ENCODE data around the gene SFN. TPM values are rescaled to one million over a fixed set of nuclear protein-coding genes. Genes with fewer than 3 reads are reported as not detected.

Gene SFN
- total and polyA plus RNA-seq, 2 of the 13 experiments (the other 11 are each of a cell fraction or from before 2014, with no cell fraction given): 4.3 to 5.6 TPM

DNA sequence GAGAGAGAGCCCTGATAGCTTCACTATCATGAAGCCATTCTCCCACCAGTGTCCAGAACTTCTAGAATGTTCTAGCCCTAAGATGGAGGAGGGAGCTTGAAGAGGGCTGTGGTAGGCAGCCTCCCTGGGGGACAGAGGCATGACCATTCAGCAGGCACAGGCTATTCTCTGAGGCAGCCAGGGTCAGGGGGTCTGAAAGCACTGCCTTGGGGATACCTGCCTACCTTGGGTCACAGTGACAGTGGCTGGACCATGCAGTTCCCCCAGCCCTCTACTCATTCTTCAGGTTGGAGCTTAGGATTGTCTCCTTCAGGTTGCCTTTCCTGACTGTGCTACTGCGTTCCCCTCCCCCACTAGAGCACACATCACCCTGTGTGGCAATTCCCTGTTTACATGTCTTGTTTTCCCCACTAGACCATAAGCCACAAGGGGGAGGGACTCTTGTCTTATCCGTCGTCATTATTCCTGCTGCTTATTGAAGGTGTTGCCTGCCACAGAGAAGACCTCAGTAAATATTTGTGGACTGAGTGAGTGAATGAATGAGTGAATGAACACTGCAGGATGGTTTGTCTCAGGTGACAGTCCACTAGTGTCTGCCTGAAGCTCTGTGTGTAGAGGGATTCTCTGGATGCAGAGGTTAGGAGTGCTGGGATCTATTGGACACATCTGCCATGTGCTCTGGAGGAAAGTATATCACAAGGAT, 31.3 kb upstream of the SFN start (continued):
- TF ChIP-seq, protein P1, sequence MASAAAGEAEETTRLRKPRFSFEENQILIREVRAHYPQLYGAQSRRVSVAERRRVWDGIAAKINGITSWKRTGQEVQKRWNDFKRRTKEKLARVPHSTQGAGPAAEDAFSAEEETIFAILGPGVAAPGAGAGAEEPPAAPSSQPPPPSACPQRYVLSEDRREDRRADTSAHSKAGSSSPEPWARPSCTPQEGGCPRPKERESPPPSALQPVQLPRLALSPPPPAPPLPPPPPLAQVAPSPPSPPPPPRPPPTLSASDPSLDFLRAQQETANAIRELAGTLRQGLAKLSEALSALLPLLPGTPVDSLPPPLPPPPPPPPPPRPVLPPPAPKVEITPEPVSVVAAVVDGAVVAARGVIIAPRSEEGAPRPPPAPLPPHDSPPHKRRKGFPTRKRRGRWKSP (CRISPR knock-in tag; IDR thresholded peaks at IDR 0.05): peak; percentile 28; the same call in 1 of the 2 replicates
- no peak; the same call in 1 of the 2 replicates for TF ChIP-seq BHLHE40 (IDR thresholded peaks at IDR 0.05; ENCODE audit: low read length)
- TF ChIP-seq ZMYM4 (CRISPR knock-in tag; IDR thresholded peaks at IDR 0.05): peak; percentile 57; the same call in 1 of the 2 replicates
- peak; percentile 98 for TF ChIP-seq SP5 (CRISPR knock-in tag; IDR thresholded peaks at IDR 0.05; ENCODE audit: borderline replicate concordance, low read depth)
- TF ChIP-seq, protein P2, sequence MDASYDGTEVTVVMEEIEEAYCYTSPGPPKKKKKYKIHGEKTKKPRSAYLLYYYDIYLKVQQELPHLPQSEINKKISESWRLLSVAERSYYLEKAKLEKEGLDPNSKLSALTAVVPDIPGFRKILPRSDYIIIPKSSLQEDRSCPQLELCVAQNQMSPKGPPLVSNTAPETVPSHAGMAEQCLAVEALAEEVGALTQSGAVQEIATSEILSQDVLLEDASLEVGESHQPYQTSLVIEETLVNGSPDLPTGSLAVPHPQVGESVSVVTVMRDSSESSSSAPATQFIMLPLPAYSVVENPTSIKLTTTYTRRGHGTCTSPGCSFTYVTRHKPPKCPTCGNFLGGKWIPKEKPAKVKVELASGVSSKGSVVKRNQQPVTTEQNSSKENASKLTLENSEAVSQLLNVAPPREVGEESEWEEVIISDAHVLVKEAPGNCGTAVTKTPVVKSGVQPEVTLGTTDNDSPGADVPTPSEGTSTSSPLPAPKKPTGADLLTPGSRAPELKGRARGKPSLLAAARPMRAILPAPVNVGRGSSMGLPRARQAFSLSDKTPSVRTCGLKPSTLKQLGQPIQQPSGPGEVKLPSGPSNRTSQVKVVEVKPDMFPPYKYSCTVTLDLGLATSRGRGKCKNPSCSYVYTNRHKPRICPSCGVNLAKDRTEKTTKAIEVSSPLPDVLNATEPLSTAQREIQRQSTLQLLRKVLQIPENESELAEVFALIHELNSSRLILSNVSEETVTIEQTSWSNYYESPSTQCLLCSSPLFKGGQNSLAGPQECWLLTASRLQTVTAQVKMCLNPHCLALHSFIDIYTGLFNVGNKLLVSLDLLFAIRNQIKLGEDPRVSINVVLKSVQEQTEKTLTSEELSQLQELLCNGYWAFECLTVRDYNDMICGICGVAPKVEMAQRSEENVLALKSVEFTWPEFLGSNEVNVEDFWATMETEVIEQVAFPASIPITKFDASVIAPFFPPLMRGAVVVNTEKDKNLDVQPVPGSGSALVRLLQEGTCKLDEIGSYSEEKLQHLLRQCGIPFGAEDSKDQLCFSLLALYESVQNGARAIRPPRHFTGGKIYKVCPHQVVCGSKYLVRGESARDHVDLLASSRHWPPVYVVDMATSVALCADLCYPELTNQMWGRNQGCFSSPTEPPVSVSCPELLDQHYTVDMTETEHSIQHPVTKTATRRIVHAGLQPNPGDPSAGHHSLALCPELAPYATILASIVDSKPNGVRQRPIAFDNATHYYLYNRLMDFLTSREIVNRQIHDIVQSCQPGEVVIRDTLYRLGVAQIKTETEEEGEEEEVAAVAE (CRISPR knock-in tag; IDR thresholded peaks at IDR 0.05; ENCODE audit: borderline replicate concordance): peak; percentile 77; the same call in 1 of the 2 replicates
- TF ChIP-seq ZFP62 (CRISPR knock-in tag; IDR thresholded peaks at IDR 0.05): no peak
- TF ChIP-seq ZNF670 (CRISPR knock-in tag; IDR thresholded peaks at IDR 0.05; ENCODE audit: borderline replicate concordance): no peak
- no peak for TF ChIP-seq NCOA5 (CRISPR knock-in tag; IDR thresholded peaks at IDR 0.05)
- TF ChIP-seq TBX3 (IDR thresholded peaks at IDR 0.05; ENCODE audit: borderline replicate concordance): peak; percentile 82
- TF ChIP-seq EP300 (IDR thresholded peaks at IDR 0.05; ENCODE audit: low read depth in 2 of 2, low read length in 2 of 2): peak in 1 of 2 experiments; percentile 77; a peak in 3 of 4 replicates
- TF ChIP-seq EP300 (CRISPR knock-in tag; IDR thresholded peaks at IDR 0.05; ENCODE audit: borderline replicate concordance): peak; percentile 88
- TF ChIP-seq ZNF136 (CRISPR knock-in tag; IDR thresholded peaks at IDR 0.05; ENCODE audit: low read depth): no peak
- TF ChIP-seq, protein P3, sequence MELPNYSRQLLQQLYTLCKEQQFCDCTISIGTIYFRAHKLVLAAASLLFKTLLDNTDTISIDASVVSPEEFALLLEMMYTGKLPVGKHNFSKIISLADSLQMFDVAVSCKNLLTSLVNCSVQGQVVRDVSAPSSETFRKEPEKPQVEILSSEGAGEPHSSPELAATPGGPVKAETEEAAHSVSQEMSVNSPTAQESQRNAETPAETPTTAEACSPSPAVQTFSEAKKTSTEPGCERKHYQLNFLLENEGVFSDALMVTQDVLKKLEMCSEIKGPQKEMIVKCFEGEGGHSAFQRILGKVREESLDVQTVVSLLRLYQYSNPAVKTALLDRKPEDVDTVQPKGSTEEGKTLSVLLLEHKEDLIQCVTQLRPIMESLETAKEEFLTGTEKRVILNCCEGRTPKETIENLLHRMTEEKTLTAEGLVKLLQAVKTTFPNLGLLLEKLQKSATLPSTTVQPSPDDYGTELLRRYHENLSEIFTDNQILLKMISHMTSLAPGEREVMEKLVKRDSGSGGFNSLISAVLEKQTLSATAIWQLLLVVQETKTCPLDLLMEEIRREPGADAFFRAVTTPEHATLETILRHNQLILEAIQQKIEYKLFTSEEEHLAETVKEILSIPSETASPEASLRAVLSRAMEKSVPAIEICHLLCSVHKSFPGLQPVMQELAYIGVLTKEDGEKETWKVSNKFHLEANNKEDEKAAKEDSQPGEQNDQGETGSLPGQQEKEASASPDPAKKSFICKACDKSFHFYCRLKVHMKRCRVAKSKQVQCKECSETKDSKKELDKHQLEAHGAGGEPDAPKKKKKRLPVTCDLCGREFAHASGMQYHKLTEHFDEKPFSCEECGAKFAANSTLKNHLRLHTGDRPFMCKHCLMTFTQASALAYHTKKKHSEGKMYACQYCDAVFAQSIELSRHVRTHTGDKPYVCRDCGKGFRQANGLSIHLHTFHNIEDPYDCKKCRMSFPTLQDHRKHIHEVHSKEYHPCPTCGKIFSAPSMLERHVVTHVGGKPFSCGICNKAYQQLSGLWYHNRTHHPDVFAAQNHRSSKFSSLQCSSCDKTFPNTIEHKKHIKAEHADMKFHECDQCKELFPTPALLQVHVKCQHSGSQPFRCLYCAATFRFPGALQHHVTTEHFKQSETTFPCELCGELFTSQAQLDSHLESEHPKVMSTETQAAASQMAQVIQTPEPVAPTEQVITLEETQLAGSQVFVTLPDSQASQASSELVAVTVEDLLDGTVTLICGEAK (IDR thresholded peaks at IDR 0.05): no peak
- TF ChIP-seq, protein P3 (CRISPR knock-in tag; IDR thresholded peaks at IDR 0.05): no peak

All from HepG2 (cell line).